Stimulated activated CD4-positive, alpha-beta T cell treated with anti-CD3 and anti-CD28 coated beads, Interleukin-4, amount 100 ng/mL, for 48 hours (primary cell): Measurements from ENCODE around the gene ACACA.

Experiments
- DNase-seq, 2 donors: peaks; one replicate each; pipeline ENCODE4 v3.0.0-alpha.2; 2020; ENCODE audit warnings: low read depth in 2 of 2

Gene ACACA

GRCh38 chr17:37134050-37134449 is 272.6 kb downstream of the ACACA start:
- DNase-seq = no peak

DNA sequence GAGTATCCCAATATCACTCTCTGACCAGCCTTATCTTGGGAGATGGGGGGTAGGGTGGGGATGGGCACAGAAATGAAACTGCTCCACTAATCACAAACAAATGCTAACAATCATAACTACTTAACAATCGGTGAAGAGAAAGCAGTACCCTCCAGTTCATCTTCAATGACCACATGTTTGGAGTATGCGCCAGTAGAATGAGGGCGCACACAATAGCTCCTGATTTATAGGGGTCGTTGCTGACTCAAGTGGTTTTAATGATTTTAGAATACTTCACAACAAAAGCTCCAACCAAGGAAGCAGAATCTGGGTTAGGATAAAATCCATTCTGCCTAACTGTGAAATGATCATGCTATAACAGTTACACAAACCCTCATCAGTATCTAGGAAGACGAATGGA is 273.5 kb downstream of the ACACA start:
- DNase-seq = no peak

DNA sequence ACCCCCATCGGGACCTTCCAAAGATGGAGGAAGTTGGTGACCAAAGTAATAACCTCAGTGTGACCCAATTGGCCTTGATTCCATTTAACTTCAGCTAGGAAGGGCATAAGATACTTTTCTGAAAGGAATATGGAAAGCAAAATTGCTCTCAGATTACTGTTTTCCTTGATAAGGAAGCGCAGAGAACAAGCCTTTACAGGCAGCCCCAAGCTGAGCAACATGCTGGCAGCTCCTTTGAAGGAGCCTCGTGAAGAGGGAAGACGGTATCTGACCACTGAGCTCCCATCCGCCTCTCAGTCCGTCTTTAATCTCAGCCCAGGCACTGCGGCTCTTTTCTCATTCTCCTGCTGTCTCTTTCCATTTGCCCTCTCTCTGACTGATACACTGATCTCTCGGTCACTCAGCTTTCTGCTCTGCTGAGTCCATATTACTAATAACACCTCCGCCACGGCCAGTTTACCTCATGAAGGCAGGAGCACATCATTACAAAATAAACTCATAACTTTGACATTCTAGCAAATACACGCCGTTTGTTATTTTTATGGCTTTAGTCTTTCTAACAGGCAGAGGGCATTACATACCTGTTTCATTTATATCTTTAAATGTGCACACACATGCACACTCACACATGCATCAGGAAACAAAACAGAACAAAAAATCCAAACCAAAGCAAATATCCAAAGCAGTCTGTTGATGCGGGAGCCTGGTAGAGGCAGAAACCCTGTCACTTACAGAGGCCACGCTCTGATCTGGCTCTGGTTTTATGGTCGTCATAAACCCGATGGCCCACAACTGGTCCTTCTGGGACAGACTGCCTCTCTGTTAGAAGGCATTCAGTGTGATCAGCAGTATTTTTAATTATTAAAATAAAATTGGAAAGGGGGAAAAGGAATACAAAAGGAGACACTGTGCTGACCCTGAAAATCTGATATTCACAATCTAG is 274.7 kb downstream of the ACACA start:
- no peak for DNase-seq

- DNase-seq = no peak
Measured at GRCh38 chr17:37130984-37131446, 275.6 kb downstream of the ACACA start.

DNA sequence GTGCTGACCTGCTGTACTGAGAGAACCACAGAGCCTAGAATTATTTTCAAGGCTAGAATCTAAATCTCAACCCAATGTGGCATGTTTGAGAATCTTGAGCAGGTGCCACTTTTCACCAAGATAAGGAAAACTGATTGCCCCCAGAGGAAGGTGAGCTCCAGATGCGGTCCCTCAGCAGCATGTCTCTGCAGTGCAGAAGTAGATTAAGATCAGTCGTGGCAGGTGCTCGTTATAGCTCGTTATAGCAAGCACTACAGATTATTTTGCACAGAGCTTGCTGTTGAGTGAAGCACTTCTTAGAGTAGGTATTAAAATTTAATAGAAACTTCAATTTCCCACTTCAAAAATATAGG is 281.8 kb downstream of the ACACA start:
- DNase-seq = no peak

DNA sequence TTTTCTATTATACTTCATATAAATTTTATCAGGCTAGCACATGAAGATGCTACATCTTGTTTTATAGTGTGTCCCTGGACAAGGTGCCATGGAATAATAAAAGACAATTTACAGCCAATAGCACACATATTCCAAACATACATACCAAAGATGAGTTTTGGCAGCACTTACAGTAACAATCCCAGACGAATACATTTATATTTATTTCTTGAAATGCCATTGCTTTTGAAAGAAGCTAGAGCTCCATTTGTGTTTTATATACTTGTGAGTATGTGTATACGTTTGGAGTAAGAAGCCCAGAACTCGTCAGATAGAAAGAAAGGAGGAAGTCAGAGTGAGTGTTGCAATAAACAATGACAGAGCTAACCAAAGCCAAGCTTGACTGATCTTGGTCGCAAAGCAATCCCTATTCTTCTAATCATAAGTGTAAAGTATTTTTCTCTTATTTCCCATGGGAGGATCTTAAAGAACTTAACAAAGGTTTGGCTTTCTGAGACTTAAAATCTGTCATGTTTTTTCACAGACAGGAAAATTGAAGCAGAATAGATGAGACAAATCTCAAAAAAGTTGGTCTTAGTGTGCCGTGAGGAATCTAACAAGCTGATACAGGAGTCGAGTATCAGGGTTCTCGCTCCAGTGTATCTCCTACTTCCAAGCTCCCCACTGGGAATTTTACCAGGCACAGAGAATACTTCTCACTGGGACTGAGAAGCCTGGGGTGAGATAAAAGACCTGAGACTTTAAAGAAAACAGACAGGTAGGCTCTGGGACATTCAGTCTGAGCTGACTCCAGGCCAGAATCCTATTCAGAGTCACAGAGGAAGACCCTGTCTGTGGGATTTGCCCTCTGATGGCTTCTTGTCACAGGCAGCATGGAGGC is 282.5 kb downstream of the ACACA start:
- DNase-seq = no peak

GRCh38 chr17:37123386-37123785 is 283.2 kb downstream of the ACACA start:
- DNase-seq = no peak

DNA sequence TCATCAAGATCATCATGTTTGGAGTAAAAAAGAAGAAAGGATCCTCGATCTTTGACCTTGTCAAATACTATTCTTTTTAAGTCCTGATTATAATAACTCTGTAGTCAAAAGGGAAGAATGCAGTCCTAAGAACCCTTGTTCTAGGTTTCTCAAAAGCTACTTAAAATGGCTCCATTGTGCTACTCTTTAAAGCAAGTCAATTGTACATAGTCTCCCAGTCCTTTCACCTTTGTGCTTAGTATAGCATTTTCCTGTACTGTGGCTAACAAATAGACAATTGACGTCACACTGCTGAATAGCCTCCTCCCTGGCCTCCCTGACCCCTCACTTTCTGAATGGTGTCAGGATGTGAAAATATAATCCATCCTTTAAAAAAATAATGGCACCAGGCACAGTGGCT is 285.0 kb downstream of the ACACA start:
- DNase-seq = no peak

DNA sequence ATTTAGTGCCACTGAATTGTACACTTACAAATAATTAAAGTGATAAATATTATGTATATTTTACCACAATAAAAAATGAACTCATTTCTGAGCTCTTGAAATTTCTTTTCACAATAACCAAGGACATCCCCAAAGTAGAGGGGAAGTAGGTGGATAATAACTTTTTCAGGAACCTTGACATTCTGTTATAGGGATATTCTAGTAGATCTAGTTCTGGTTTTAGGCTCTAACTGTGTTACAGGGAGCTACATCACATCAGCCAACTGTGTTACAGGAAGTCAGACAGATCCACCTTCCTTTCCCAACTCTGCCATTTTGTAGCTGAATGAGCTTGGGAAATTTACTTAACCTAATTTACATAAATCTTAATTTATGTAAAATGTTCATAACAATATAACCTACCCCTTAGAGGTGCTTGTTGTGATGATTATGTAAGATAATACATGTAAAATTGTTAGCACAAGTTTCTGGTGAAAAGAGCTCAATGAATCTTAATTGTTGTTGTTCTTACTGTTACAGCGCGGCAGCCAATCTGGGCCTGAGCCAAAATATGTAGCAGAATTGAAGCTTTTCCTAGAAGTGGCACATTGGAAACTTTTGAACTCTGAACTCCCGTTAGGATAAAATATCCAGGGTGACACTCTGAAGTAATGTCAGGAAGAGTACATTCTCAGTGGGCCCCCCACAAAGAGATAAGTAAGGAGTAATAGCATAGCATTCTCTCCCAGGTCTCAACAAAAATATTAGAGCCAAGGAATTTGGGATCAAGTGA is 288.1 kb downstream of the ACACA start:
- no peak for DNase-seq

- DNase-seq = no peak
Measured at GRCh38 chr17:37117373-37118142, 289.1 kb downstream of the ACACA start.

DNA sequence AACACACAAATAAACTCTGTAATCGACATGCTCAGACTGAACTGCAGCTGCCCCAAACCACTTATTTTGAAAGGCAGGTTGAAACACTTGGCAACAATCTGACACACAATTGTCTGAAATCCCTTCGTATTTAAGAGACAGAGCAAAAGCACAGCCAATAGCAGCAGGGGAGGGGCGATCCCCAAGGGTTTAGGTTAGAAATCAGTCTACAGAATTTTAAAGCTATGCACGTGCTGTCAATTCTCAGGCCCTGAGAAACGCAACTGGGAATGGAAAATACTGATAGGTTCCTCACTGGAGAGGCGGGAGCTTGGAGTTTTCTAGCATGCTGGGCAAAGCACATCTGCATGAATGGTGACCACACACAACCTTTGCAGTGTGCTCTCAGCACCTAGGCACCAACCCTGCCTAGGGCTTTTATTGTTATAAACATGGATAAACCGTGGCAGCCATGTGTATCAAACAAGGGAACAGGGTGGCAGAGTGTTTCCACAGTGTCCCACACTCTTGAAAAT is 289.9 kb downstream of the ACACA start:
- no peak for DNase-seq

GRCh38 chr17:37111329-37111728 is 295.3 kb downstream of the ACACA start:
- DNase-seq = no peak

- DNase-seq = no peak
Measured at GRCh38 chr17:37110746-37111145, 295.9 kb downstream of the ACACA start.

- DNase-seq = no peak
Measured at GRCh38 chr17:37109731-37110710, 296.6 kb downstream of the ACACA start.

GRCh38 chr17:37109106-37109505 is 297.5 kb downstream of the ACACA start:
- DNase-seq = no peak

GRCh38 chr17:37107406-37108083 is 299.1 kb downstream of the ACACA start:
- no peak for DNase-seq

DNA sequence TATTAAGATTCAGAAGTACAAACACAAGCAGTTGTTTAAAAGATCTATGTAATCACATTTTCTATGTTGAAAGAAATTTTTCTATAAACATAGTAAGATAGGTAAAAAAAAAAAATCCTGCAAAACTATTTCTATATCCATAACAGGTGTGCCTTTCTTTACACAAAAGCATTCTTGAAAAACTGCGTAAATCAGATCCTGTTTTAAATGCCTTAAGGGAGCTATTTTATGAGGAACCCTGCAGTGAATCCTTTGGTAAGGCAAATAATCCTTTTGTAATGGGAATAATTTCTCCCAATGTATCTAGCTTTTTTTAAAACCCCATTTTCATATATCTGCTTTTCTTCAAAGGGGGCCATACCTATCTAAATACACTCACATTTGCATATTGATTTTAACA is 300.6 kb downstream of the ACACA start:
- no peak for DNase-seq

DNA sequence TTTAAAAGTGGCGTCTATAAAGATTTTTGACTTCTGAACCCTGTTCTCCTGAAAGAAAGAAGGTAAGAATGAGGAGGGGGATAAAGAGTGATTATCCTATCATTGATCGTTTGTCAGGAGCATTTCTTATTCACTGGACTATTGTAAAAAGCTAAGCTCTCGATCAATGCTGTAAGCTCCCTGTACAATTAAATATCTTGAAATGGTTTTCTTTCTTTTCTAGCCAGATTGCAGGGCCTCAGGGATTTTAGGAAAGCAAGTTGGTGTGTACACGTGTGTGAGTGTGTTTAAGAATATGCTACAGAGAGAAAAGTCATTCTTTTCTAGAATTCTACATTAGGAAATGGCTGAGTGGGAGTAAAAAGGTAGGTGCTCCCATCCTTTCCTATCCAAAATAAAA is 303.4 kb downstream of the ACACA start:
- DNase-seq = no peak

GRCh38 chr17:37101306-37101705 is 305.3 kb downstream of the ACACA start:
- DNase-seq = no peak
